ENCODE data around the gene LYZ.

Gene LYZ

GRCh38 chr12:69354556-69355187, 6.5 kb downstream of the LYZ start:
- H3K4me1 ChIP-seq (ENCODE audit: control insufficient read depth, insufficient read depth, low read length): peaks cover 10% of the 10 kb centered on the region
- no peak overlapping the region for H3K9ac ChIP-seq (ENCODE audit: low read length)
- H3K9me3 ChIP-seq (ENCODE audit: control insufficient read depth, low read length): no peaks in the 10 kb centered on the region
- H3K36me3 ChIP-seq (ENCODE audit: control insufficient read depth, insufficient read depth, low read length, severe bottlenecking): no peaks in the 10 kb centered on the region
- no peak overlapping the region for H3K4me3 ChIP-seq (ENCODE audit: low read length)
- no peak for DNase-seq (ENCODE audit: low read depth)
- no peaks in the 10 kb centered on the region for H3K27me3 ChIP-seq (replicated peaks; ENCODE audit: control insufficient read depth, insufficient read depth, low read length)

DNA sequence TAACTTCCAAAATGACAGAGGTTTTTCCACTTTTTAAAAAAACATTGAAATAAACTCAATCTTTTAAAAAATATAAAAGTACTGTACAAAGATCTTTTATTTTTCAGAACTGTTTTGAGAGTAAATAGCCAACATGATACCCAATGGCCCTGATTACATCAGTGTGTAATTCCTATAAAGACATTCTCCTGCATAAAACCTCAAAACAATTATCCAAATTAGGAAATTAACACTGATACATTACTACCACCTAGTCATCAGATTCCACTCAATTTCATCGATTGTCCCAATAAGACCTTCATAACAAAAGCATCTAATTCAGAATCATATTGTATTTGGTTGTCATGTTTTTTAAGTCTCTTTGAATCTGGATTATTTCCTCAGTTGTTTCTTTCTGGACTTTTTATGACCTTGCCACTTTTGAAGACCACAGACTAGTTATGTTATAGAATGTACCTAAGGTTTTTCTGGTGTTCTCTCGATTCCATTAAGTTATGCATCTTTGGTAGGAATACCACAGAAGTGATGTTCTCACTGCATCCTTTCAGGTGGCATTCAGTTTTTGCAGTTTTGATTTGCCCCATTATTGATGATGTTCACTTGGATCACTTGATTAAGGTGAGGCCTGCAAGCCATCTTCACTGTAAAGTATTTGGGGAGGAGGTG, 7.3 kb downstream of the LYZ start:
- Histone ChIP-seq H3K9me3 (ENCODE audit: control insufficient read depth, low read length) (no peaks in the 10 kb centered on the region), H3K4me3 (ENCODE audit: low read length) (no peak overlapping the region), H3K9ac (ENCODE audit: low read length) (no peak overlapping the region), H3K27me3 (replicated peaks; ENCODE audit: control insufficient read depth, insufficient read depth, low read length) (no peaks in the 10 kb centered on the region), H3K4me1 (ENCODE audit: control insufficient read depth, insufficient read depth, low read length) (peaks cover 13% of the 10 kb centered on the region), H3K36me3 (ENCODE audit: control insufficient read depth, insufficient read depth, low read length, severe bottlenecking) (no peaks in the 10 kb centered on the region)
- DNase-seq (ENCODE audit: low read depth): no peak

- no peaks in the 10 kb centered on the region for H3K27me3 ChIP-seq (replicated peaks; ENCODE audit: control insufficient read depth, insufficient read depth, low read length)
- H3K4me3 ChIP-seq (ENCODE audit: low read length): peak within 1 kb of the TSS; percentile 96
- peaks cover 5% of the 10 kb centered on the region for H3K36me3 ChIP-seq (ENCODE audit: control insufficient read depth, insufficient read depth, low read length, severe bottlenecking)
- no peaks in the 10 kb centered on the region for H3K9me3 ChIP-seq (ENCODE audit: control insufficient read depth, low read length)
- peak; percentile 95 for DNase-seq (ENCODE audit: low read depth)
- H3K4me1 ChIP-seq (ENCODE audit: control insufficient read depth, insufficient read depth, low read length): peaks cover 14% of the 10 kb centered on the region
- peak within 1 kb of the TSS; percentile 94 for H3K9ac ChIP-seq (ENCODE audit: low read length)
Observed at GRCh38 chr12:69359531-69360347, 11.6 kb downstream of the LYZ start, which contains the start of gene YEATS4. TSS of gene YEATS4 (plus strand) at chr12:69359743. CDS start at chr12:69359973, 230 bp downstream.

GRCh38 chr12:69360348-69360672, 12.1 kb downstream of the LYZ start:
- Histone ChIP-seq H3K9me3 (ENCODE audit: control insufficient read depth, low read length) (no peaks in the 10 kb centered on the region), H3K4me3 (ENCODE audit: low read length) (peak overlapping the region; percentile 96), H3K27me3 (replicated peaks; ENCODE audit: control insufficient read depth, insufficient read depth, low read length) (no peaks in the 10 kb centered on the region), H3K4me1 (ENCODE audit: control insufficient read depth, insufficient read depth, low read length) (peaks cover 14% of the 10 kb centered on the region), H3K9ac (ENCODE audit: low read length) (peak overlapping the region; percentile 94), H3K36me3 (ENCODE audit: control insufficient read depth, insufficient read depth, low read length, severe bottlenecking) (peaks cover 5% of the 10 kb centered on the region)
- DNase-seq (ENCODE audit: low read depth): no peak

GRCh38 chr12:69366796-69367195, 18.6 kb downstream of the LYZ start:
- Histone ChIP-seq H3K4me3 (ENCODE audit: low read length) (no peak overlapping the region), H3K4me1 (ENCODE audit: control insufficient read depth, insufficient read depth, low read length) (no peaks in the 10 kb centered on the region), H3K27me3 (replicated peaks; ENCODE audit: control insufficient read depth, insufficient read depth, low read length) (no peaks in the 10 kb centered on the region), H3K36me3 (ENCODE audit: control insufficient read depth, insufficient read depth, low read length, severe bottlenecking) (peaks cover 32% of the 10 kb centered on the region), H3K9ac (ENCODE audit: low read length) (no peak overlapping the region), H3K9me3 (ENCODE audit: control insufficient read depth, low read length) (no peaks in the 10 kb centered on the region)
- no peak for DNase-seq (ENCODE audit: low read depth)

- H3K4me3 ChIP-seq (ENCODE audit: low read length): no peak overlapping the region
- no peaks in the 10 kb centered on the region for H3K9me3 ChIP-seq (ENCODE audit: control insufficient read depth, low read length)
- H3K9ac ChIP-seq (ENCODE audit: low read length): no peak overlapping the region
- DNase-seq (ENCODE audit: low read depth): no peak
- H3K27me3 ChIP-seq (replicated peaks; ENCODE audit: control insufficient read depth, insufficient read depth, low read length): no peaks in the 10 kb centered on the region
- peaks cover 38% of the 10 kb centered on the region for H3K36me3 ChIP-seq (ENCODE audit: control insufficient read depth, insufficient read depth, low read length, severe bottlenecking)
- no peaks in the 10 kb centered on the region for H3K4me1 ChIP-seq (ENCODE audit: control insufficient read depth, insufficient read depth, low read length)
Observed at GRCh38 chr12:69368171-69368570, 20.0 kb downstream of the LYZ start.

- no peak overlapping the region for H3K4me3 ChIP-seq (ENCODE audit: low read length)
- no peak for DNase-seq (ENCODE audit: low read depth)
- no peak overlapping the region for H3K9ac ChIP-seq (ENCODE audit: low read length)
- H3K27me3 ChIP-seq (replicated peaks; ENCODE audit: control insufficient read depth, insufficient read depth, low read length): no peaks in the 10 kb centered on the region
- peaks cover 4% of the 10 kb centered on the region for H3K4me1 ChIP-seq (ENCODE audit: control insufficient read depth, insufficient read depth, low read length)
- no peaks in the 10 kb centered on the region for H3K36me3 ChIP-seq (ENCODE audit: control insufficient read depth, insufficient read depth, low read length, severe bottlenecking)
- no peaks in the 10 kb centered on the region for H3K9me3 ChIP-seq (ENCODE audit: control insufficient read depth, low read length)
Observed at GRCh38 chr12:69383074-69383473, 34.9 kb downstream of the LYZ start.

GRCh38 chr12:69385038-69385437, 36.9 kb downstream of the LYZ start:
- no peak for DNase-seq (ENCODE audit: low read depth)
- Histone ChIP-seq H3K36me3 (ENCODE audit: control insufficient read depth, insufficient read depth, low read length, severe bottlenecking) (no peaks in the 10 kb centered on the region), H3K9me3 (ENCODE audit: control insufficient read depth, low read length) (no peaks in the 10 kb centered on the region), H3K27me3 (replicated peaks; ENCODE audit: control insufficient read depth, insufficient read depth, low read length) (no peaks in the 10 kb centered on the region), H3K4me3 (ENCODE audit: low read length) (no peak overlapping the region), H3K4me1 (ENCODE audit: control insufficient read depth, insufficient read depth, low read length) (peaks cover 4% of the 10 kb centered on the region), H3K9ac (ENCODE audit: low read length) (no peak overlapping the region)

GRCh38 chr12:69386921-69387320, 38.7 kb downstream of the LYZ start:
- H3K9ac ChIP-seq (ENCODE audit: low read length): no peak overlapping the region
- H3K27me3 ChIP-seq (replicated peaks; ENCODE audit: control insufficient read depth, insufficient read depth, low read length): no peaks in the 10 kb centered on the region
- no peak overlapping the region for H3K4me3 ChIP-seq (ENCODE audit: low read length)
- no peak for DNase-seq (ENCODE audit: low read depth)
- no peaks in the 10 kb centered on the region for H3K9me3 ChIP-seq (ENCODE audit: control insufficient read depth, low read length)
- H3K4me1 ChIP-seq (ENCODE audit: control insufficient read depth, insufficient read depth, low read length): peaks cover 6% of the 10 kb centered on the region
- H3K36me3 ChIP-seq (ENCODE audit: control insufficient read depth, insufficient read depth, low read length, severe bottlenecking): no peaks in the 10 kb centered on the region

DNA sequence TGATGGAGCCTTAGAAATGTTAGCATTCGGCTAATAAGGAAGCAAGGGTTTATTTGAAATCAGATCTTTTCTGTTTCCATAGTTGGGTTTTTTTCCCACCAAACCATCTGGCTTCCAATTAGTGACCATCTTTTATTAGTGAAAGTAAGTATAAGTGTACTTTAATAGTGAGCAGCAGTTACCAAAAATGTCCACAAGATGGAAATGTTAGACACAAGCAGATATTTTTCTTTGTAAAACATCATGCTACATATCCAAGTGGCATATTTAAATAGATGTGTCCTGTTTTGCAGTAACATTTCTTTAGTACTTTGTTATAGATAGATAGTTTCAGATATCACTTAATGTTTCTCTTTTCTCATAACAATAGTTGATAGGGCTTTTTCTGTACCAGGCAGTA, 40.2 kb downstream of the LYZ start:
- peak; percentile 83 for DNase-seq (ENCODE audit: low read depth)
- Histone ChIP-seq H3K4me3 (ENCODE audit: low read length) (no peak overlapping the region), H3K9ac (ENCODE audit: low read length) (no peak overlapping the region), H3K27me3 (replicated peaks; ENCODE audit: control insufficient read depth, insufficient read depth, low read length) (no peaks in the 10 kb centered on the region), H3K9me3 (ENCODE audit: control insufficient read depth, low read length) (no peaks in the 10 kb centered on the region), H3K36me3 (ENCODE audit: control insufficient read depth, insufficient read depth, low read length, severe bottlenecking) (no peaks in the 10 kb centered on the region), H3K4me1 (ENCODE audit: control insufficient read depth, insufficient read depth, low read length) (peaks cover 6% of the 10 kb centered on the region)

DNA sequence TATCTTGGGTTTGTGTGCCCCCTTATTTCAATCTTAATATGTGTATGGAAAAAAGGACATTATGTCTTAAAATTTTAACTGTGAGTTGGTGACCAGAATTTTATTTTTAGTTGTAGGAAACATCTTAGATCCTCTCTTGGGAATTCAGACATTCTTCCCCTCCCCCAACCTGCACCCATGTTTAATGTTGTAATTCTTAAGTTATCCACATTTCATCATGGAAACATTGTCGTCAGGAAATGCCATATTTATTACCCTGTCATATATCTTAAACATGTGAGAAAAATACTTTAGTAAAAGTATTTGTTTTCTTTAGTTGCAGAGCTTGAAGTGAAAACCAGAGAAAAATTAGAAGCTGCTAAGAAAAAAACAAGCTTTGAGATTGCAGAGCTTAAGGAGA, 41.6 kb downstream of the LYZ start:
- Histone ChIP-seq H3K9me3 (ENCODE audit: control insufficient read depth, low read length) (no peaks in the 10 kb centered on the region), H3K27me3 (replicated peaks; ENCODE audit: control insufficient read depth, insufficient read depth, low read length) (no peaks in the 10 kb centered on the region), H3K4me3 (ENCODE audit: low read length) (no peak overlapping the region), H3K9ac (ENCODE audit: low read length) (no peak overlapping the region), H3K4me1 (ENCODE audit: control insufficient read depth, insufficient read depth, low read length) (peaks cover 8% of the 10 kb centered on the region), H3K36me3 (ENCODE audit: control insufficient read depth, insufficient read depth, low read length, severe bottlenecking) (no peaks in the 10 kb centered on the region)
- DNase-seq (ENCODE audit: low read depth): peak; percentile 39
